ENCODE measurements around the gene KCTD5.
"Not testable (repeated sequence)": the region's sequence is repeated elsewhere in the genome, so short reads cannot be mapped to it uniquely, and the experiment has no call there.

The KCTD5 gene

GRCh38 chr16:2716948-2717347, 34.6 kb downstream of the KCTD5 start:
- no peak for DNase-seq
- TF ChIP-seq POLR2A (IDR thresholded peaks at IDR 0.05; ENCODE audit: low read length) (no peak), GATA1 (IDR thresholded peaks at IDR 0.05; ENCODE audit: low read depth, low read length) (no peak)

GRCh38 chr16:2717383-2718263, 35.3 kb downstream of the KCTD5 start:
- no peak for DNase-seq
- TF ChIP-seq GATA1 (IDR thresholded peaks at IDR 0.05; ENCODE audit: low read depth, low read length) (no peak), POLR2A (IDR thresholded peaks at IDR 0.05; ENCODE audit: low read length) (no peak)

- TF ChIP-seq POLR2A (IDR thresholded peaks at IDR 0.05; ENCODE audit: low read length): no peak
- no peak for TF ChIP-seq GATA1 (IDR thresholded peaks at IDR 0.05; ENCODE audit: low read depth, low read length)
- no peak for DNase-seq
These were observed 37.2 kb downstream of the KCTD5 start for GRCh38 chr16:2719328-2720063.

GRCh38 chr16:2720064-2720457, 37.7 kb downstream of the KCTD5 start, which contains the start of gene PRSS27:
Gene PRSS27 (minus strand): TSS chr16:2720224. CDS start chr16:2720160, 64 bp downstream.
- TF ChIP-seq GATA1 (IDR thresholded peaks at IDR 0.05; ENCODE audit: low read depth, low read length) (no peak), POLR2A (IDR thresholded peaks at IDR 0.05; ENCODE audit: low read length) (no peak)
- no peak for DNase-seq

- TF ChIP-seq POLR2A (IDR thresholded peaks at IDR 0.05; ENCODE audit: low read length) (no peak), GATA1 (IDR thresholded peaks at IDR 0.05; ENCODE audit: low read depth, low read length) (no peak)
- DNase-seq: peak; percentile 88 to 89
These were observed 38.7 kb downstream of the KCTD5 start for GRCh38 chr16:2720719-2721633.

GRCh38 chr16:2721634-2722173, 39.4 kb downstream of the KCTD5 start:
- DNase-seq: not testable (repeated sequence)

GRCh38 chr16:2724088-2724676, 41.9 kb downstream of the KCTD5 start:
- no peak for TF ChIP-seq GATA1 (IDR thresholded peaks at IDR 0.05; ENCODE audit: low read depth, low read length)
- TF ChIP-seq POLR2A (IDR thresholded peaks at IDR 0.05; ENCODE audit: low read length): no peak
- no peak for DNase-seq

- TF ChIP-seq POLR2A (IDR thresholded peaks at IDR 0.05; ENCODE audit: low read length): no peak
- TF ChIP-seq GATA1 (IDR thresholded peaks at IDR 0.05; ENCODE audit: low read depth, low read length): no peak
- DNase-seq: no peak
These were observed 42.6 kb downstream of the KCTD5 start for GRCh38 chr16:2724816-2725348.

GRCh38 chr16:2726923-2727322, 44.6 kb downstream of the KCTD5 start:
- TF ChIP-seq POLR2A (IDR thresholded peaks at IDR 0.05; ENCODE audit: low read length): no peak
- TF ChIP-seq GATA1 (IDR thresholded peaks at IDR 0.05; ENCODE audit: low read depth, low read length): no peak
- no peak for DNase-seq

GRCh38 chr16:2728034-2728433, 45.7 kb downstream of the KCTD5 start:
- DNase-seq: no peak
- no peak for TF ChIP-seq GATA1 (IDR thresholded peaks at IDR 0.05; ENCODE audit: low read depth, low read length)
- no peak for TF ChIP-seq POLR2A (IDR thresholded peaks at IDR 0.05; ENCODE audit: low read length)

- DNase-seq: no peak
- no peak for TF ChIP-seq POLR2A (IDR thresholded peaks at IDR 0.05; ENCODE audit: low read length)
- no peak for TF ChIP-seq GATA1 (IDR thresholded peaks at IDR 0.05; ENCODE audit: low read depth, low read length)
These were observed 52.7 kb downstream of the KCTD5 start for GRCh38 chr16:2734844-2735515.

- no peak for TF ChIP-seq POLR2A (IDR thresholded peaks at IDR 0.05; ENCODE audit: low read length)
- TF ChIP-seq GATA1 (IDR thresholded peaks at IDR 0.05; ENCODE audit: low read depth, low read length): no peak
- DNase-seq: no peak
These were observed 54.3 kb downstream of the KCTD5 start for GRCh38 chr16:2736476-2737237.
